HG03095 (cell line): ENCODE data around the gene N4BP2L2.

Experiments
- ATAC-seq: cut with Tn5 transposase; IDR thresholded peaks from one replicate; pipeline ENCODE4 v1.9.1; 2021; ENCODE audit warnings: moderate library complexity; ENCODE audit not compliant: unreplicated experiment

N4BP2L2 gene

DNA sequence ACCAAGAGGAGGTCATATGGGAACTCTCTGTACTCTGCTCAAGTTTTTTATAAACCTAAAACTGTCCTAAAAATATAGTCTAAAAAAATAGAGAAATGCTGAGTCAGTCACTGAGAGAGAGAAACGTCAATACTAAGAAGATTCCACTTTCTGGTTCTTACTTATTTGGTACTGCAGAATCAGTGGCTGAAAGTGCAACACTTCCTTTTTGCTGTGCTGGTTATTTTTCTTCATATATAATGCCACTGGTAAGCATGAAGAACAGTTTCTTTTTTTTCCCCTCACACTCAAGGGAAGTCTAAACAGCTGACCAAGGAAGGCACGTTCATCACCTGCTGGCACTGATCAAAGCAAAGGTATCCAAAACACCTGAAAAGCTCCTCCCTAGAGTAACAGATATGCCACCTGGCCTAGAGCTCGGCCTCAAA, 66.4 kb downstream of the N4BP2L2 start:
- ATAC-seq: peak; percentile 82

DNA sequence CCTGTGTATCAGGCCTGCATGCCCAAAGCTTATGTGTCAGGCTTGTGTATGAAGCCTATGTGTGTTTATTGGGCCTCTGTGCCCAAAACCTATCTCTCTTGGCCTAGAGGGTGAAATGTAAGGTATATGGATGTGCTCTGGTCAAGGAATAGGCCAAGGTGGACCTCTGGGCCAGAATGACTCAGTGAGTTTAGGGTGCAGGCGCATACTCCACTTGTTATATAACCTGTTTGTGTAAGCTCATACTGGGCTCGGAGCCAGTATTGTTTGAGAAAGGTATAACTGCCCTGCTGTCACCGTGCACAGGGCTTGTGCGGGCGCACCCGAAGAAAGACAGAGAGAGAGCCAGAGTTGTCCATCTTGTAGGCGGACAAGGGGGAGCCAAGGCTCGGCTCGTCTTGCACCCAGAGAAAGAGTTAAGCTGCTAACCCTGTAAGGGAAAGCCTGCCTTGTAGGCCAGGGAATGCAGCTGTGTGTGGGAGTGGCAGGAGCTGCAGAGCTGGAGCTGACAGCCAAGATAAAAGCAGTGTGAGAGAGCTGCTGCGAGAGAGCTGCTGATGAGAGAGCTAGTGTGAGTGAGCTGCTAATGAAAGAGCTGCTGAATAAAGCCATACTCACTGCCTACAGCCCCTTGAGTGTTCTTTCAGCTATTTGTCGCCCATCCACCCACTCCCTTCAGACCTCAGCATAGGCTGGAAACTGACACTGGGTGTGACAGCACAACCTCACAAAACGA, 67.2 kb downstream of the N4BP2L2 start:
- no peak for ATAC-seq

DNA sequence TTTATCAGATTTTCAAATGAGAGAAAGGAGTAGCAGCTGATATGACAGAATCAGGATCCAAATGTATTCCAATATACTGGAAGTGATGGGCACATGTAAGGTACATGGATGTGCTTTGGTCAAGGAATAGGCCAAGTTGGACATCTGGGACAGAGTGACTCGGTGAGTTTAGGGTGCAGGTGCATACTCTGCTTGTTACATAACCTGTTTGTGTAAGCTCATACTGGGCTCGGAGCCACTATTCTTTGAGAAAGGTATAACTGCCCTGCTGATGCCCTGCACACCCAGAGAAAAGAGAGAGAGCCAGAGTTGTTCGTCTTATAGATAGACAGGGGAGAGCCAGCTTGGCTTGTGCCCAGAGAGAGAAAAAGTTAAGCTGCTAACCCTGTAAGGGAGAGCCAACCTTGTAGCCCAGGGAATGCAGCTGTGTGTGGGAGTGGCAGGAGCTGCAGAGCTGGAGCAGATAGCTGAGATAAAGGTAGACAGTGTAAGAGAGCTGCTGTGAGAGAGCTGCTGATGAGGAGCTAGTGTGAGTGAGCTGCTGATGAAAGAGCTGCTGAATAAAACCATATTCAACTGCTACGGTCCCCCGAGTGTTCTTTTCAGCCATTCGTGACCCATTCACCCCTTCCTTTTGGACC, 70.0 kb downstream of the N4BP2L2 start:
- ATAC-seq: no peak

DNA sequence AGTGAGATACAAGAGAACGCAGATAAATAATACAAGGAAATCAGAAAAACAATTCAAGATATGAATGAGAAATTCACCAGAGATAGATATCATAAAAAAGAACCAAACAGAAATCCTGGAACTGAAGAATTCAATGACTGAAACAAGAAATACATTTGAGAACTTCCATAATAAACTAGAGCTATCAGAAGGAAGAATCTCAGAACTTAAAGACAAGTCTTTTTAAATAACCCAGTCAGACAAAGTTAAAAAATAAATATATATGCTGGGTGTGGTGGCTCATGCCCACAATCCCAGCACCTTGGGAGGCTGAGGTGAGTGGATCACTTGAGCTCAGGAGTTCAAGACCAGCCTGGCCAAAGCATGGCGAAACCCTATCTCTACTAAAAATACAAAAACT, 82.0 kb downstream of the N4BP2L2 start:
- ATAC-seq: no peak

DNA sequence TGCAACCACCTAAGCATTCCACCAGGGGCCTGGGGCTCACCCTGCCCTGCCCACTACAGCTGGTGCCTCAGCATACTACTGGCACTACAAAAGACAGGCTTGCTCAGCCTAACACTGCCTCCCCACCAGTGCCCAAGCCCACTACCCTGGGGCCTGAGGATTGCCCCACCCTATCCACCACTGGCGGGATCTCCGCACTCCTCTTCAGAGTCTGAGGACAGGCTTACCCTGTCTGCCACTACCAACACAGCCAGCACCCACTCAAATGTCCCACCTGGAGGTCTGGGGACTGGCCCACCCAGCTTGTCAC, 83.0 kb downstream of the N4BP2L2 start:
- no peak for ATAC-seq

DNA sequence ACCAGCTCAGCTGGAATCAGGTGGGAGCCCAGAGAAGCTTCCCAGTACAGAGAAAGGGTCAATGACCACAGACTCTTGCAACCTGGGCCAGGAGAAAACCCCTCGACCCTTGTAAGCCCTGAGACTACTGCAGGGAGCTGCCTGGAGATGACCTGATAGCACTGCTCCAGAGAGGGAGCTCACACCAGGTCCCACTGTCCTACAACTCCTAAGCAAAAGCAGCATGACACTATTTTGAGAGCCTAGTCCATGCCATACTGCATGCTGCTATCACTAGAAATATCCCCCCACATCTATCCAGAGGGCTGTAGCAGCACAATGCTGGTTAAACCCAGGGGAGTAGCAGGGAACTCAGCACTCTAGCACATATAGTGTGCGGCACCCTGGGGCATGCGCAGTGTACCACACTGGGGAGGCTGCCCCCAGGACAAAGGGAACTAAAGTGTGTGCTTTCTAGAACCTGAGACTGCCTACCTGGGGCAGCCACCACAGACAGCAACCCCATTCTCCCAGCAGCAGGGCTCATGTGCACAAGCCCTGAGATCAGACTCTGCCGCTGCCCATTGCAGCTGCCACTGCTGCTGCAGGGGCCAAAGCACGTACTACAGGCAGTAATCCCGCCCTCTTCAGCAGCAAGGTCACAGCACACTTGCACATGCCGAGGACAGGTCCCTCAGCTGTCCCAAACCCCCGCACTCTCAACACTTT, 83.6 kb downstream of the N4BP2L2 start:
- no peak for ATAC-seq

DNA sequence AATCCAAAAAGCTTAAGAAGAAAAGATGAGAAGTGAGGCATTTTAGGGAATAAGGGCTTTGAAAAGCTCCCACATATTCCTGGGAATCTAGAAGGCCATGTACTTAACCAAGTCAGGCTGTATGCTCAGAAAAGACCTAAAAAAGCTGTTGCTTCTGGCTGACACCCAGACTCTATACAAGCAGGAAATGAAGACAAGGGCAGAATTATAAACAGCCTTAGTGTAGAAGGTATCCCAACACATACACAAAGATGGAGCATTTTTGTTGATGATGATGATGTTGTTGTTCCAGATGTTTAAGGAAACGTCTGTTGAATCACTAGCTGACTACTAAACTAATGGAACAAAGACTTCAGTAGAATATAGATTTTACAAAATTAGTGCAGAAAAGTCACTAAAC, 84.6 kb downstream of the N4BP2L2 start:
- no peak for ATAC-seq

DNA sequence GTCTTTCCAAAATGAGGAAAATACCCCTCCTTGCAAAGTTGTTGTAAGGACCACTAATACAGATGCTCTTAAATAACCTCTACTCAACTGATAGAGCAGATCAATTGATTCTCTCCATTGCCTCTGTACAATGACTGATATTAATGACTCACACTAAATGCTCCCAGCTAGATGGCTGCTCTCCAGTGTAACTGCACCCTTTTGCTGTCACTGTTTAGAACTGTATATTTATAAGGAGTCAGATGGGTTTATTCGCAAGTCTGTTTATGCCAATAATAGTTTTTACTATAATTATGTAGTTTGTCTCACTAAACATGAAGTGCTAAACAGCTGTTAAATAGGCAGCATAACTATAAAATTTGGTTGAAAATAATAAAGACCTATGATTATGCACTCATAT, 89.6 kb downstream of the N4BP2L2 start:
- no peak for ATAC-seq

DNA sequence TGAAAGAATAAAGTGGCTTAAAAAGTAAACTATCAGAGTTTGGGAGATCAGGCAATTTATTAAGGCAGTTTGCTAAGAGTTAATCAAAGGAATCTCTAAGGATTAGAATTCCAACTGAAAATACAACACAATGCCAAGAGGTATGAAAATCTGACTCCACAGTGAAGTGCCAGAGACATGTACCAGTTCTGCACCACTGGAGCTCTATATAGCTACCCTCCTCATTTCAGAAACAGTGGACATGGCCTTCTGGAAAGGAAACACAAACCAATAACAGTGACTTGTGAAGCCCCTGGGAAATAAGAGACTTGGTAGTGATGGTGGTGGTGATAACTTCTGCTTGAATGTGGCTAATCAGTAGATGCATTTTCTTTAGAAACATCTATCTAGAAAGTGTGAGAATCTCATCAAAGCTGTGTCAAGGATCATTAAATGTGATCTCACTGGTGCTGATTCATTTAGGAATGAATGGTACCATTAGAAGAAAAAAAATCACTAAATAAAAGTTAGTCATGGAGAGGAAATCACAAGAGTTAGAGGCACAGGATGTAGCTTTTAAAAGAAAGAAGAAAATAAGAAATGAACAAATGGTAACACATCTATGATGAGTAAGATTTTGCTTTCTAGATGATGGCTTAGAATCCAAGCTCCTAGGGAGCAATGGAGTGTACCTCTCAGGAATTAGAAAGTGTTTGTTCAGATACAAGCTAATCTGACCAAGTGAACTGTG, 90.5 kb downstream of the N4BP2L2 start:
- ATAC-seq: no peak

DNA sequence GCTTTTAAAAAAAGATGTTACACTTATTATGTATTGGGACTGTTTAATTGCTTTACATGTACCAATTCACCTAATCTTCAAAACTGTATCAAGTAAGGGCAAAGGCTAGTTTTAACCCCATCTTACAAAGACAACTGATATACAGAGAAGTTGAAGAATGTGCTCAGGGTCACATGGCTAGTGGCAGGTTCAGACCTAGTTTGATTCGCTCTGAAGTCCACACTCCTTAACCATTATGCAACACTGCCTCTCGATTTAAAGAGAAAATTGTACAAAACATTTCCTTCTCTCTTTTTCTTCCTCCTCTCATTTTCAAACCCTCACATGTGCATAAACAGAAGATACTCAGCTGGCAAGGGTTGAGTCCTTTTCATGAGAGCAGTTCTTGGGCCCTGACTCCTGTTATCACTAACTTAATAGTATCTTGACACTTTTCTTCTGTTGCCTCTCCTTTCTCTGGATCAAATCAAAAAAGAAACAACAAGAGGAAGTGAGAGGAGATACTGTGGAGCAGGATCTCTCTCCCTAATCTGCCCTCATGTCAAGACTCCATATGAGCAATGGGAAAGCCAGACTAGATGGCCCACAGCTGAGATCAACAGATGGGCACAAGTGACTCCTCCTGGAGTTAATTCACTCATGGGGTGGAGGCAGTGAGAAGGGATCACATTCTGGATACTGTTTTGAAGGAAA, 91.7 kb downstream of the N4BP2L2 start:
- no peak for ATAC-seq

DNA sequence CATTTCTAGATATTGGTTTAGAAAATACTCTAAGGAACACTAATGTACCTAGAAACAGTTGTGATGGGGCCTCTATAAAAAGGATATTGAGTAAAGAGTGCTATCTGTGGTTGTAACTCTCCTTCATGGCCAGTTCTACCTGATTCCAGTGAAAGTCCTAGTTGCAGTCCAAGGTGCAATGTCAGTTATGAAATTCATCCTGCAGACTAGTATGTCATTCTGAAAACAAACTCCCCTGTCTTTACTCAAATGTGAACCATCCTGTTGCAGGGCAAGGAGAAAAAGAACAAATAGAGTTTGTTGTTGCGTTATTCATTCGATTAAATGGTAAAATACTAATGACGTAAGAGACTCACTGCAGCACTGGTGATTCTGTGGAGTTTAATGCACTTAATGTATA, 92.4 kb downstream of the N4BP2L2 start:
- no peak for ATAC-seq

DNA sequence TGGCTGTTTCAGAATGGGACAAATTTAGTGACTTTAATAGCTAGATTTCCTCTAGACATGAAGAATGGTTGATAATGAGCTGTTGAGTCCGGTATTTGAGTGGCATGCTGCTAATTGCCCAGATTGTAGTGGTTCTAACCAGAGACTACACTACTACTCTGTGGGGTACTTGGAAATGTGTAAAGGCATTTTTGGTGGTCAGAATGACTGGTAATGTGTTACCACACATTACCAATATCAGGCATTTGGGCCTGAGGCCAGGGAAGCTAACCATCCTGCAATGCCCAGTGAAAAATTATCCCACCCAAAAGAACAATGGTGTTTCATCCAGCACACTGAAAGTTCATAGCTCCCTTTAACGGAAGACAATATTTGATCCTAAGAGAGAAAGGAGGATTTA, 93.1 kb downstream of the N4BP2L2 start:
- no peak for ATAC-seq

DNA sequence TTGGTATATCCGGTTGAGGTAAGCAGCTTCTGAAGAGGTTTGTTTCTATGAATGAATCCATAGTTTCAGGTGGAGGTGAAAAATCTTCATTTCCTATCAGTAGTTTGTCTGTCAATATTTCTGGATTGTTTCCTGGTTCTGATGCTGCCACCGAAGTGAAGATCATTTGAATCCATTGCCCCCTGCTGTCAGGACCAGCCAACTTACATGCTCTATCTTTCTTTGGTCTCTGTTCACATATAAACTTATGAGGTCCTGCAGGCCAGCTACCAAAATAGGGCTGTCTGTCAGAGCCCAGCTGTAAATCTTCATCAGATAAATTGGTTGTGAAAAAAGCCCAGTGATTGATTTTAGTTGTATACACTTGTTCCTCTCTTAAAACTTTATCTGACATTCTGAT, 95.5 kb downstream of the N4BP2L2 start:
- ATAC-seq: no peak

DNA sequence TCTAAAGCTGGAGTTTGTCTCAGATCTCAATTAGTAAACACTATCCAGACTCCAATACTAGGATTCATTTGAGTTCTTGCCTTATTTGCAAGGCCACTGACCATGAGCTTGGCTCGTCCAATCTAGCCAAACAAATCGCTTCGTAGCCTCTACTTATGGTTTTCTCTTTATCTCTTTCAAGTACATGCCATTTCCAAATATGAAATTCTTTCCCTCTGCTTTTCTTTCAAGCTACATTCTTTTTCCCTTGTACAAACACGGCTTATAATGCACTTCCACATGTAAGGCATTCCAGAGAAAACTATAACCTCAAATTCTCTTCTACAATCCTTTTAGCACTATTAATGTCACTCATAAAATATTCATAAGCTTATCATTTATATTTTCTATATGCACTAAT, 99.7 kb downstream of the N4BP2L2 start:
- no peak for ATAC-seq

DNA sequence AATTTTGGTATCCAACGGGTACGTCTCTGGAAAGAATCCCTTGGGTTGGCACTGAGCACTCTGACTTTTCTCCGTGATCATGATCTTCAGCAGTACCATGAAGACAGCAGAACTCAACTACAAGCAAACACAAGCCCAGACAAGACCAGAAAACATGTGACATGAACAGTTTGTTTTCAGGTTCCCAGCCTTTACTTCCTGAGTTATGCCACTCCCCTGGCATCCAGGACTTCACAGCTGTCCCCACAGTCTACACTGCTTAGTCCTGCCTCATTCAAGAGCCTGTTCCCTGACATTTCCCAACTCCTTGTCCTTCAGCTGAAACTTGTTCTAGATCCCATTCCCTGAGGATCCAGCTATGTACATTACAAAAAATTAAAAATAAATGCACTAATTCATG, 105.7 kb downstream of the N4BP2L2 start:
- no peak for ATAC-seq

DNA sequence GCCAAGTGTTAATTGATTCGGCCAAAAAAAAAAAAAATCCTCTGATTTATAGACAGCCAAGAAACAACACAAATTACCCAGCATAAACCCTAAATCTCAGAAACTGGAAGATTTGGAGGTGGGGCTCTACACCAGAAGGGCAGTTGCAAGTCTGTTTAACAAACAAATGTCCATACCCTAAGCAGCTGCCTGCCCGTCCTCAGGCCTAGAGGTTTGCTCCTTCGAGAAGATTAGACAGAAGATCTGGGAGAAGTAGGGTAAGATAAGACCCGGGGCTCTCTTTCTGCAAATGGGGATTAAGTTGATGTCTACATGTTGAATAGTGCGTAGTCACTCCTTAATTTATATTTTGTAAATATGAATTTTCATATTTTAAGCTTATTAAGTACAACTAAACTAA, 107.2 kb downstream of the N4BP2L2 start:
- ATAC-seq: no peak

DNA sequence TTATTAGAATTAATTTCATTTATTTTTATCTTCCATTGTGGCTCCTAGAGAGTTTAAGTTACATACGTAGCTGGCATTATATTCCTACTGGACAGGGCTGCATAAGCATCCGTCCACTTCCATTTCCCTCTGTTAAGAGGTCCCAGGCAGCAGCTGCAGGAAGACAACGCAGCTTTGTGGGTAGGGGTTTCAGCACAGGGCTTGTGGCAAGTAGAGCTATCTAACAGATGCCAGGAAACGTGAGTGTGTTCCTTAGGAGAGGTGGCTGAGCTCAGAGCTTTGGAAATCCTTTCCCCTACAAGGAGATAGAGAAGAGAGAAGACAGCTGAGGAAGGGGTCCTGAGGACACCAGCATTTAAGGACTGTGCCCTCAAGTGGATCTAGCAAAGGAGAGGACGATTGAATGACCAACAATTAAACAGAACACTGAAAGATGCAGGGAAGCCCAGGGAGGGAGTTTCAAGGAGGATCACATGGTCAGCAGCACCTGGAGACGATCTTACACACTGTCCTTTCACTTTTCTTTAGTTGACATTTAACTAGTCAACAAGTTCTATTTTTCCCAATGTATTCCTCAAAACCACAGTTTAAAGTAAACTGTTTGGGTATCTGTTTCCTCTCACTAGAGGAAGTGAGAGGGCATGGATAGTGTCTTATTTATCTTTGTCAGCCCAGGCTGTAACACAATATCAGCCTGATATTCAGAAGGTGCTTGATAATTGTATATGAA, 108.4 kb downstream of the N4BP2L2 start:
- no peak for ATAC-seq

DNA sequence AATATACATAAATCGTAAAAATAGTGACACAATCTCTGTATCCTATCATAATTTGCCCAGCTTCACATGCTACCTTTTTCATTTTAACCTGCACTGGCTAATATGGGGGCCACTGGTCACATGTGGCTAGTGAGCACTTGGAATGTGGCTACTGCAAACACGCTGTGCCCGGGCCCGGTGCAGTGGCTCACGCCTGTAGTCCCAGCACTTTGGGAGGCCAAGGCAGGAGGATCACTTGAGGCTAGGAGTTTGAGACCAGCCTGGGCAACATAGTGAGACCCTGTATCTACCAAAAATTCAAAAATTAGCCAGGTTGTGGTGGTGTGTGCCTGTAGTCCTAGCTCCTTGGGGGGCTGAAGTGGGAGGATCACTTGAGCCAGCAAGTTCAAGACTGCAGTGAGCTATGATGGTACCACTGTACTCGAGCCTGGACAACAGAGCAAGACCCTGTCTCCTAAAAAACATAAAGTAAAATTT, 109.1 kb downstream of the N4BP2L2 start:
- ATAC-seq: no peak

DNA sequence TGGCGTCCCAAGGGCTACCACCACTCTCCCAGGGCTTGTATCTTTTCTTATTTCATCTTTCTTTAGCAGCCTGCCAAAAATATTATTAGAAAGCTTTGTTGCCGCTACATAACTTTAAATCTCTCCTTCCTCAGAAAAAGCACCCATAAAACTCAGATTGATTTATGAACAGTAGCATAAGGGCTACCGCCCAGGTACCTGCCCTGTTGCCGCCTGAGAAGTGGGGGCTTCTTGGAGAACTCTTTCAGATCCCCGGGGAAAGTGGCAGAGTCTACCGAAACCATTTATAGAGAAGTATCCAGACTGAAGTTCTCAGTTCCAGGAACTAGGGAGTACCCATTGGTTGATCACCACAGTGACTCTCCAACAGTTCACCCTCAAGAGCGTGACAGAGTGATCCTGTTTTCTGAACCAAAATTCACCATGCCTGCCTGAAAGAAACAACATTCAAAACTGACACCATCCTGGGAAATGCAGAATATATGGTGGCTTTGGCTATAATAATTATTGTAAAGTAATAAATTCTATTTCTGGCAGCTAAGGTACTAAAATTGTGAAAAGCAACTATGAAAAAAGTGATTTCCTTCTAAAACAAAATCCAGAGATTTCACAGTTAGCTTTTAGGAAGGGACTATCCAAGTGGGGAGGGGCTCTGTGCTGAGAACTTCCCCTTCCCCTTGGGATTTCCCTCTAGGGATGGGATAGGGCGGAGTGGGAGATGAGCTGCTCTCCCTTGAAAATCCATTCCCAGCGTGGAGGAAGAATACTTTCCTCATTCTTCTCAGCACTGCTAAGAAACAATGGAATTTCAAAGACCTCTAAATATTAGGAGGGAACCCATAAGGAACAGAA, 109.8 kb downstream of the N4BP2L2 start:
- ATAC-seq: no peak
